Parathyroid adenoma (tissue), 2 donors: ENCODE data around the gene NEDD4L.

ENCODE experiments used
- H2AFZ ChIP-seq: fragments of 300-600 bp; sonication (generic); one replicate; pipeline ENCODE4 v1.7.0; 2017; ENCODE audit warnings: antibody characterized with exemption, mild to moderate bottlenecking
- H3K27ac ChIP-seq: fragments of 300-600 bp; sonication (generic); one replicate; pipeline ENCODE4 v1.7.0; 2017
- H3K27me3 ChIP-seq: fragments of 300-600 bp; sonication (generic); one replicate; pipeline ENCODE4 v1.7.0; 2017; ENCODE audit warnings: low read length; ENCODE audit not compliant: control insufficient read depth, insufficient read depth
- H3K36me3 ChIP-seq: fragments of 300-600 bp; sonication (generic); one replicate; pipeline ENCODE4 v1.7.0; 2017; ENCODE audit warnings: low read length; ENCODE audit not compliant: control insufficient read depth, insufficient read depth
- H3K4me1 ChIP-seq: fragments of 300-600 bp; sonication (generic); one replicate; pipeline ENCODE4 v1.7.0; 2017; ENCODE audit warnings: control low read depth
- H3K4me2 ChIP-seq: fragments of 300-600 bp; sonication (generic); one replicate; pipeline ENCODE4 v1.7.0; 2017; ENCODE audit warnings: low read length
- H3K4me3 ChIP-seq: fragments of 300-600 bp; sonication (generic); one replicate; pipeline ENCODE4 v1.7.0; 2017; ENCODE audit warnings: low read depth, low read length
- H3K79me2 ChIP-seq: fragments of 300-600 bp; sonication (generic); one replicate; pipeline ENCODE4 v1.7.0; 2017; ENCODE audit warnings: control low read depth
- H3K9ac ChIP-seq: fragments of 300-600 bp; sonication (generic); one replicate; pipeline ENCODE4 v1.7.0; 2017; ENCODE audit warnings: mild to moderate bottlenecking
- H3K9me3 ChIP-seq: fragments of 300-600 bp; sonication (generic); one replicate; pipeline ENCODE4 v1.7.0; 2017; ENCODE audit warnings: low read length; ENCODE audit not compliant: control insufficient read depth
- TF ChIP-seq, protein P1 (sequence below): fragments of 300-600 bp; sonication (generic); IDR thresholded peaks from one replicate; pipeline ENCODE4 v1.7.0; 2017; ENCODE audit warnings: antibody characterized with exemption, mild to moderate bottlenecking
- donor health status: primary hyperparathyroidism.

The NEDD4L gene

GRCh38 chr18:58124475-58124874, 80.4 kb downstream of the NEDD4L start:
- H3K36me3 ChIP-seq: no peaks in the 10 kb centered on the region
- H3K9ac ChIP-seq: no peak overlapping the region
- no peaks in the 10 kb centered on the region for H3K9me3 ChIP-seq
- no peak overlapping the region for H3K4me3 ChIP-seq
- TF ChIP-seq, protein P1, sequence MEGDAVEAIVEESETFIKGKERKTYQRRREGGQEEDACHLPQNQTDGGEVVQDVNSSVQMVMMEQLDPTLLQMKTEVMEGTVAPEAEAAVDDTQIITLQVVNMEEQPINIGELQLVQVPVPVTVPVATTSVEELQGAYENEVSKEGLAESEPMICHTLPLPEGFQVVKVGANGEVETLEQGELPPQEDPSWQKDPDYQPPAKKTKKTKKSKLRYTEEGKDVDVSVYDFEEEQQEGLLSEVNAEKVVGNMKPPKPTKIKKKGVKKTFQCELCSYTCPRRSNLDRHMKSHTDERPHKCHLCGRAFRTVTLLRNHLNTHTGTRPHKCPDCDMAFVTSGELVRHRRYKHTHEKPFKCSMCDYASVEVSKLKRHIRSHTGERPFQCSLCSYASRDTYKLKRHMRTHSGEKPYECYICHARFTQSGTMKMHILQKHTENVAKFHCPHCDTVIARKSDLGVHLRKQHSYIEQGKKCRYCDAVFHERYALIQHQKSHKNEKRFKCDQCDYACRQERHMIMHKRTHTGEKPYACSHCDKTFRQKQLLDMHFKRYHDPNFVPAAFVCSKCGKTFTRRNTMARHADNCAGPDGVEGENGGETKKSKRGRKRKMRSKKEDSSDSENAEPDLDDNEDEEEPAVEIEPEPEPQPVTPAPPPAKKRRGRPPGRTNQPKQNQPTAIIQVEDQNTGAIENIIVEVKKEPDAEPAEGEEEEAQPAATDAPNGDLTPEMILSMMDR: no peak
- H3K4me1 ChIP-seq: no peaks in the 10 kb centered on the region
- no peaks in the 10 kb centered on the region for H3K27me3 ChIP-seq
- no peak overlapping the region for H3K27ac ChIP-seq
- no peak overlapping the region for H3K4me2 ChIP-seq
- H2AFZ ChIP-seq: no peak overlapping the region
- peaks cover 15% of the 10 kb centered on the region for H3K79me2 ChIP-seq

GRCh38 chr18:58125183-58125582, 81.2 kb downstream of the NEDD4L start:
- peaks cover 15% of the 10 kb centered on the region for H3K79me2 ChIP-seq
- no peaks in the 10 kb centered on the region for H3K27me3 ChIP-seq
- no peak overlapping the region for H3K4me3 ChIP-seq
- H3K4me1 ChIP-seq: no peaks in the 10 kb centered on the region
- H3K9me3 ChIP-seq: no peaks in the 10 kb centered on the region
- H3K4me2 ChIP-seq: no peak overlapping the region
- TF ChIP-seq, protein P1: no peak
- no peaks in the 10 kb centered on the region for H3K36me3 ChIP-seq
- no peak overlapping the region for H3K9ac ChIP-seq
- H2AFZ ChIP-seq: no peak overlapping the region
- no peak overlapping the region for H3K27ac ChIP-seq

- Histone ChIP-seq H3K27ac (no peak overlapping the region), H3K4me3 (no peak overlapping the region), H3K27me3 (no peaks in the 10 kb centered on the region), H3K79me2 (peaks cover 15% of the 10 kb centered on the region), H3K4me2 (no peak overlapping the region), H3K9me3 (no peaks in the 10 kb centered on the region), H3K9ac (no peak overlapping the region), H2AFZ (no peak overlapping the region), H3K36me3 (no peaks in the 10 kb centered on the region), H3K4me1 (no peaks in the 10 kb centered on the region)
- TF ChIP-seq, protein P1: no peak
These were observed 81.7 kb downstream of the NEDD4L start for GRCh38 chr18:58125756-58126155.

DNA sequence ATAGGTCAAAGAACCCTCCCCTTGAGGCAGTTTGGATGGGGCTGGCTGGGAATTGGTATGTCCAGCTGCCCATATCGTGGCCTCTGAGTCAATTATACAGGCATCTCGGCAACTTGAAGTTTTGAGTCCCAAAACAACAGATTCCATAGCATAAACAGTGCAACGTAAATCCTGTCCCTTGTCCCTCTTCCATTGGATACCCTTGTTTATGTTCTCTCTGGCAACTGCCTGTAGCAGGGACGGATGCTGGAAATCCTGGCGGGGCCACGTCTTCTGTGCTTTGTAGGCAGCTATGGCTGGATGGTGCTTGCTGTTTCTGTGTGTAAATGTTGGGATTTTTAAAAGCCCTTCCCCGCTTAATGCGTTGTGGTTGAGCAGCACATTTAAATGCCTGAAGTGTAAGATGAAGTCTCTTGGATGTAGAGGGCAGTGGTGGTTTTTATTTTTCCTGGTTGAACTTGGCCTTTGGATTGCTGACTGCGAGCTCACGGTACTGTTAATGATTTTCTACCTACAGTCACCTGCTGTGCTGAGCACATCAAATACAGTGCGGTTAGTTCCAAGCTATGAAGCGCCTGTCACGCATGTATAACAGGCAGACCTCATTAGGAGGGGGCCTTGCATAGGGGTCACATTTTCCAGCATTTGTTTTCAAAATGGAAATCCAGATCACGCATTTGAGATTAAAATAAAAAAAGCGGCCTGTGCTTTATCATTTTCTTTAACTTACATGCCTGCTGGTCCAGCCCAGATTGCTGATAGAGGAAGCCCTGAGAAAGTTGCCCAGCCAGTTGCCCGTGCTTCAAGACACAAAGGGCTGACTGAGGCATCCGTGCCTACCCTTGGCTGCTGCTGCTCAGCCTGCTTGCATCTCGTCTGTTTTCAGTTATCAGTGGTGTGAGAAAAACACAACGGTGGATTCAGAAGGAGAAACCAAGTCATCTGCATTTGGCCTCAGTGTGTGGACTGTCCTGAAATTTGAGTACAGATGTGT, 84.7 kb downstream of the NEDD4L start:
- no peak overlapping the region for H3K9ac ChIP-seq
- no peak overlapping the region for H3K27ac ChIP-seq
- no peaks in the 10 kb centered on the region for H3K27me3 ChIP-seq
- no peak overlapping the region for H3K4me2 ChIP-seq
- TF ChIP-seq, protein P1: no peak
- no peaks in the 10 kb centered on the region for H3K4me1 ChIP-seq
- peaks cover 15% of the 10 kb centered on the region for H3K79me2 ChIP-seq
- H3K9me3 ChIP-seq: no peaks in the 10 kb centered on the region
- no peak overlapping the region for H3K4me3 ChIP-seq
- H2AFZ ChIP-seq: no peak overlapping the region
- H3K36me3 ChIP-seq: no peaks in the 10 kb centered on the region
